Astrocyte of the spinal cord (primary cell): ENCODE results near the gene IL17B.

ENCODE experiments used
- DNase-seq: peaks from one replicate; pipeline ENCODE4 v3.0.0; 2011; ENCODE audit warnings: low read depth, low spot score
- H3K4me3 ChIP-seq: 2 replicates; pipeline ENCODE4 v1.5.1; 2011; ENCODE audit warnings: low read depth, mild to moderate bottlenecking, low read length, moderate library complexity
- in situ Hi-C: cut with HindIII; loops from 2 replicates; pipeline ENCODE4 v1.10.0; 2017; ENCODE audit warnings: low sequenced_read_pairs
- TF ChIP-seq, protein P1 (sequence below): IDR thresholded peaks from 2 replicates; pipeline ENCODE4 v1.5.1; 2012; ENCODE audit warnings: low read depth, mild to moderate bottlenecking, low read length, inconsistent platforms

Gene IL17B, protein sequence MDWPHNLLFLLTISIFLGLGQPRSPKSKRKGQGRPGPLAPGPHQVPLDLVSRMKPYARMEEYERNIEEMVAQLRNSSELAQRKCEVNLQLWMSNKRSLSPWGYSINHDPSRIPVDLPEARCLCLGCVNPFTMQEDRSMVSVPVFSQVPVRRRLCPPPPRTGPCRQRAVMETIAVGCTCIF

DNA sequence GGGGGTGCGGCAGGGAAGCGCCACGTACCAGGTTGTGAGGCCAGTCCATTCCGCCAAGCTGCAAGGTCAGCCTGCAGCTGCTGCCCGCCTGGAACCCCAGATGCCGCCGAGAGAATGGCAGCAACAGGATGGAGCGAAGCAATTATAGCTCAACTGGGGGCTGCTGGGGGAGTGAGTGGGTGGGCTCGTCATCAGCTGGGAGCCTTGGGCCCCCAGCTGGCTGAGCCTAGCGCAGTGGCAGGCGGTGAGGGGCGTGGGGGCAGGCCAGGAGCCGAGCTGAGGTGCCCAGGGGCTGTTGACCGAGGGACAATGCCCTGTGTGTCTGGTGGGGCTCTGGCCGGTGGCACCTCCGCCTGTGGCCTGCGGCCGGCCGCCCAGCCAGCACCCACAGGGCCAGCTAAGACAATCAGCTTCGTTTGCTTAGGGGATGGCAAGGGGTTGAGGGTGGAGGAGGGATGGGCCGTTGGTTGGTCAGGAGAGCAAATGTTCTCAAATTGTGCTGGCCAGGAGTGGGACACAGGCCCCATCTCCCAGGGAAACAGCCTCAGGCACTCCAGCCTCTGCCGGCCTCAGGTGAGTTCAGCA, at the start of gene IL17B:
IL17B (minus strand) TSS at position 116 of the 585 bp plus-strand sequence; CDS start at position 49, 67 bp downstream.
- TF ChIP-seq, protein P1, sequence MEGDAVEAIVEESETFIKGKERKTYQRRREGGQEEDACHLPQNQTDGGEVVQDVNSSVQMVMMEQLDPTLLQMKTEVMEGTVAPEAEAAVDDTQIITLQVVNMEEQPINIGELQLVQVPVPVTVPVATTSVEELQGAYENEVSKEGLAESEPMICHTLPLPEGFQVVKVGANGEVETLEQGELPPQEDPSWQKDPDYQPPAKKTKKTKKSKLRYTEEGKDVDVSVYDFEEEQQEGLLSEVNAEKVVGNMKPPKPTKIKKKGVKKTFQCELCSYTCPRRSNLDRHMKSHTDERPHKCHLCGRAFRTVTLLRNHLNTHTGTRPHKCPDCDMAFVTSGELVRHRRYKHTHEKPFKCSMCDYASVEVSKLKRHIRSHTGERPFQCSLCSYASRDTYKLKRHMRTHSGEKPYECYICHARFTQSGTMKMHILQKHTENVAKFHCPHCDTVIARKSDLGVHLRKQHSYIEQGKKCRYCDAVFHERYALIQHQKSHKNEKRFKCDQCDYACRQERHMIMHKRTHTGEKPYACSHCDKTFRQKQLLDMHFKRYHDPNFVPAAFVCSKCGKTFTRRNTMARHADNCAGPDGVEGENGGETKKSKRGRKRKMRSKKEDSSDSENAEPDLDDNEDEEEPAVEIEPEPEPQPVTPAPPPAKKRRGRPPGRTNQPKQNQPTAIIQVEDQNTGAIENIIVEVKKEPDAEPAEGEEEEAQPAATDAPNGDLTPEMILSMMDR = no peak
- in situ Hi-C loops = no loop called here
- DNase-seq = no peak
- no peak within 1 kb of the TSS for H3K4me3 ChIP-seq

DNA sequence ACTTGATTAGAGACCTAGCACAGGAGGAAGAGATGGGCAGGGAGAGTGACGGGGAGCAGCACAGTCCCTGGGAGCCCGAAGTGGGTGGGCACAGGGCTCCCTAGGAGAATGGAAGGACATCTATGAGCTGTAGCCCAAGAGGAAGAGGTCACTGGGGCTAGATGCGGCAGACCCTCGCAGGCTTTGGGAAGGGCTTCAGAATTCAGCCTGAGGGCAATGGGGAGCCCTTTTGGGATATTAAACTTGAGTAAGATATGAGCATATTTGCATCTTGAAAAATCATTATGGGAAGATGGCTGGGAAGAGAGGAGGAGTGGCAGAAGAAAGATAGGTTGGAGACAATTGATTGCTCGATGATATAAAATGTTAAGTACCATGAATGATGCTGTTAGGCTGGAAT, 48.9 kb upstream of the IL17B start:
- in situ Hi-C loops = no loop called here
- TF ChIP-seq, protein P1 = no peak
- no peak overlapping the region for H3K4me3 ChIP-seq
- no peak for DNase-seq

DNA sequence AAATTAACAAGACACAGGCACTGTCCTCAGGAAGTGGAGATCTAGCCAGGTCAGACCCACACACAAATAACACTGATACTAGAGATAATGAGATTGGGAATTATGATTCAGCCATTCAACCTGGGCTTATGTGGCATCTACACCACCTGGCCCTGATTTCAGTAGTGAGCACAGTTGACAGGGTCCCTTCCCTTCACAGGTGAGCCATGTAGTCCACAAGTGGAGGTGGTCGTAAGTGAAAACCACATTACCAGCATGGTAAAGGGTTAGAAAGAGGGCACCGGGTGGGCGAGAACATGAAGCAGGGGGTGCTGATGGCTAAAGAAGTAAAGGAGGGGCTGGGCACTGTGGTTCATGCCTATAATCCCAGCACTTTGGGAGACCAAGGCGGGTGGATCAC, 48.3 kb upstream of the IL17B start:
- H3K4me3 ChIP-seq = no peak overlapping the region
- DNase-seq = no peak
- in situ Hi-C loops = no loop called here
- TF ChIP-seq, protein P1 = no peak

DNA sequence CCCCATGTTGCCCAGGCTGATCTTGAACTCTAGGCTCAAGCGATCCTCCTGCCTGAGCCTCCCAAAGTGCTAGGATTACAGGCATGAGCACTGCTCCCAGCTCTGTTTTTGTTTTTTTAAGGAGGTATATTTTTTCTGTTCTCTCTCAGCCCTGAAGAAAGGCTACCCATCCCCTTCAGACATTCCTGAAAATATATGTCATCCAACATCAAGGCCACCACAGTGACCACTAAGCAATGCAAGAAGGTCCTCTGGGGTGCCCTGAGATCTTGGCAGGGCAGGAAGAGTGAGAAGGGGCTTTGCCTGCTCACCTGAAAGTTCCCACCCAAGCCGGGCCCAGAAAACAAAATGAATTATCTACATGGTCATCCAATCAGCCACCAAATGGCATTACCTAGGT, 47.8 kb upstream of the IL17B start:
- H3K4me3 ChIP-seq = no peak overlapping the region
- DNase-seq = no peak
- in situ Hi-C loops = no loop called here
- TF ChIP-seq, protein P1 = no peak

DNA sequence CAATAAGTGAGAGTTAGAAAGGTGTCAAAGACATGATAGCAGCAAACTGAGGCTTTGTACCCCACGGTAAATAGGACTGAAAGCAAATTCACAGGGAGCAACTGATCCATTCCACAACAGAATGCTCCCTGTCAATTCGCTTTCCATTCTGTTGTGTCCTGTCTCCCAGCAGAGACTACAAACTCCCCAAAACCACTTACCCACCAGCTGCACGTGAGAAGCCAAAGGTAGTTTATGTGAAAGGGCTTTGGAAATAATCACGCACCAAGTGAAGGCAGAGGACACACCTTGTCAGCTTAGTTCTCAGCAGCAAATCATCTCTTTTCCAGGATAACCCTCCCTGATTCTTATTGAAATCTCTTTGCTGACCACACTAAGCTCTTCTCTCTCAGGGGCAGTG, 46.6 kb upstream of the IL17B start:
- DNase-seq = no peak
- no peak overlapping the region for H3K4me3 ChIP-seq
- TF ChIP-seq, protein P1 = no peak
- in situ Hi-C loops = no loop called here

DNA sequence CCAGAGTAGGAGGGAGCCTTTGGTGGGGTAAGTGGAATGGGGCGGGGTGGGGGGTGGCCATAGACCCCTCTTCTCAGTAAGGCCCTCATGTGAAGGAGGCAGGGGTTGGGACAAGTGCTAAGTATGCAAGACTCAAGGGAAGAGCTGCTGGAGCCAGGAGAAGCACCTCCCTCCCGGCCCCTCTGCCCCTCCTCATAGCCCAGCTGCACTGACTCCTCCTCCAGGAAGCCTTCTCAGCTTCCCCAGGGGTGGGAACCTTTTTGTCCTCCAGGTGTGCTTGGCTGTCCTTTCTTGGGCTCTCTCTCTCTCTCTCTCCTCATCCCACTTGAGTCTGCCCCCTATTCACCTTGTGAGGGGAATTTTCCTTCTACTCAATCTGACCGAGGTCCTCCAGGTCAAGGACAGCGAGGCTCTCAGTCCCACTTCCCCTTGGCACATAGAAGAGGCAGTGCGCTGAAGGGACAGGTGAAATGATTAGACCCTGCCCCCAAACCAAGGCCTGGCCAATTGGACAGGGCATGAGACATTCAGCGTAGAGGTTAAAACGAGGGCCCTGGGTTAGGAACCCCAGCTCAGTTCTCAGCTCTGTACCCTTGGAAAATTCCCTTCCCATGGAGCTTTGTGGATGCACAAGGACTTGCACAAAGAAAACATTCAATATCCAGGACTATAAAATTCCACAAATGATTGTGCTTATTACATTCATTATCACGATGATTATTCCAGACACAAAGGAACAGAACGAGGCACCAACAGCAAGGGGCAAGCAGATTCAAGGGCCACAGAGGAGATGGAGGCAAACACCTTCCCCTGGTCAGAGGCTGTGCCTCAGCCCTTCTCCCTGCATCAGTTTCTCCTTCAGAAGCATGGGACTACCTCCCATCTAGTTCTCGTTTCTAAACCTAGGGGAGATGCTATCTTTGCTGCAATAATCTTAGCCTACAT, 45.6 kb upstream of the IL17B start:
- TF ChIP-seq, protein P1 = no peak
- in situ Hi-C loops = no loop called here

More for the DNA sequence above, 45.6 kb upstream of the IL17B start:
- H3K4me3 ChIP-seq = peak overlapping the region; percentile 9
- DNase-seq = no peak
